Activated CD4-positive, alpha-beta T cell treated with anti-CD3 and anti-CD28 coated beads for 48 hours (primary cell): ENCODE results near the gene KCNC1.

Source experiments
- DNase-seq: peaks from one replicate; pipeline ENCODE4 v3.0.0-alpha.2; 2020

KCNC1 gene

GRCh38 chr11:17798253-17798652 is 63.7 kb downstream of the KCNC1 start:
- DNase-seq = no peak

GRCh38 chr11:17798716-17799115 is 64.1 kb downstream of the KCNC1 start:
- DNase-seq = no peak

- DNase-seq = no peak
Observed at GRCh38 chr11:17799147-17799546, 64.6 kb downstream of the KCNC1 start.

GRCh38 chr11:17801166-17801565 is 66.6 kb downstream of the KCNC1 start:
- no peak for DNase-seq

GRCh38 chr11:17802491-17802890 is 67.9 kb downstream of the KCNC1 start:
- DNase-seq = no peak

- no peak for DNase-seq
Observed at GRCh38 chr11:17803754-17804334, 69.3 kb downstream of the KCNC1 start.

- DNase-seq = no peak
Observed at GRCh38 chr11:17805043-17805442, 70.5 kb downstream of the KCNC1 start.

GRCh38 chr11:17805873-17806272 is 71.3 kb downstream of the KCNC1 start:
- DNase-seq = no peak

GRCh38 chr11:17807034-17807433 is 72.5 kb downstream of the KCNC1 start:
- DNase-seq = no peak

- DNase-seq = no peak
Observed at GRCh38 chr11:17810041-17810440, 75.5 kb downstream of the KCNC1 start.

- DNase-seq = no peak
Observed at GRCh38 chr11:17810746-17811145, 76.2 kb downstream of the KCNC1 start.

- DNase-seq = no peak
Observed at GRCh38 chr11:17811352-17811751, 76.8 kb downstream of the KCNC1 start.

- no peak for DNase-seq
Observed at GRCh38 chr11:17812091-17812864, 77.7 kb downstream of the KCNC1 start.

GRCh38 chr11:17812865-17813187 is 78.2 kb downstream of the KCNC1 start:
- DNase-seq = no peak

GRCh38 chr11:17813391-17814059 is 78.9 kb downstream of the KCNC1 start:
- DNase-seq = no peak

- no peak for DNase-seq
Observed at GRCh38 chr11:17814546-17814945, 80.0 kb downstream of the KCNC1 start.

GRCh38 chr11:17816232-17816931 is 81.8 kb downstream of the KCNC1 start:
- DNase-seq = no peak

GRCh38 chr11:17821648-17822400 is 87.2 kb downstream of the KCNC1 start:
- no peak for DNase-seq

- no peak for DNase-seq
Observed at GRCh38 chr11:17822401-17822781, 87.8 kb downstream of the KCNC1 start.

- no peak for DNase-seq
Observed at GRCh38 chr11:17827006-17827405, 92.4 kb downstream of the KCNC1 start.

GRCh38 chr11:17828311-17828751 is 93.8 kb downstream of the KCNC1 start:
- no peak for DNase-seq

- DNase-seq = no peak
Observed at GRCh38 chr11:17831228-17831627, 96.6 kb downstream of the KCNC1 start.

GRCh38 chr11:17831883-17832282 is 97.3 kb downstream of the KCNC1 start:
- no peak for DNase-seq
